Measurements from ENCODE around the gene ZGPAT.

ZGPAT gene

GRCh38 chr20:63781181-63781580 is 73.3 kb downstream of the ZGPAT start:
- TF ChIP-seq ZNF274 (IDR thresholded peaks at IDR 0.05; ENCODE audit: low read depth, low read length): no peak
- no peak overlapping the region for H3K4me3 ChIP-seq (ENCODE audit: low read length)

- no peak for TF ChIP-seq ZNF274 (IDR thresholded peaks at IDR 0.05; ENCODE audit: low read depth, low read length)
- no peak overlapping the region for H3K4me3 ChIP-seq (ENCODE audit: low read length)
Observed at GRCh38 chr20:63782051-63782471, 74.2 kb downstream of the ZGPAT start.

GRCh38 chr20:63782521-63782971 is 74.7 kb downstream of the ZGPAT start:
- no peak overlapping the region for H3K4me3 ChIP-seq (ENCODE audit: low read length)
- no peak for TF ChIP-seq ZNF274 (IDR thresholded peaks at IDR 0.05; ENCODE audit: low read depth, low read length)

GRCh38 chr20:63783970-63784369 is 76.1 kb downstream of the ZGPAT start:
- H3K4me3 ChIP-seq (ENCODE audit: low read length): no peak overlapping the region

GRCh38 chr20:63785691-63786131 is 77.9 kb downstream of the ZGPAT start:
- TF ChIP-seq ZNF274 (IDR thresholded peaks at IDR 0.05; ENCODE audit: low read depth, low read length): no peak
- no peak overlapping the region for H3K4me3 ChIP-seq (ENCODE audit: low read length)

More at GRCh38 chr20:63783970-63784369, 76.1 kb downstream of the ZGPAT start:
- TF ChIP-seq ZNF274 (IDR thresholded peaks at IDR 0.05; ENCODE audit: low read depth, low read length): no peak

All from GM08714 (cell line).